Breast epithelium (tissue), 4 donors: Measurements from ENCODE around the gene COX7B. TPM values are rescaled to one million over a fixed set of nuclear protein-coding genes. Genes with fewer than 3 reads are reported as not detected.

Experiments used
- DNase-seq, 2 donors: peaks; one replicate each; pipeline ENCODE4 v3.0.0-alpha.2; 2019; ENCODE audit warnings: low spot score in 2 of 2
- H3K27ac ChIP-seq, 2 donors: fragments of 200-600 bp; sonication (generic) in 1 of 2; one replicate each; pipeline ENCODE4 v1.5.1; 2016 to 2019; ENCODE audit warnings: mild to moderate bottlenecking in 1 of 2
- H3K27me3 ChIP-seq, 2 donors: fragments of 200-600 bp; sonication (generic) in 1 of 2; one replicate each; pipeline versions ENCODE4 v1.5.1 to v1.6.0; 2017 to 2019; ENCODE audit warnings: control low read depth in 1 of 2, mild to moderate bottlenecking in 1 of 2
- H3K36me3 ChIP-seq: fragments of 200-600 bp; one replicate; pipeline ENCODE4 v1.5.1; 2019
- H3K4me1 ChIP-seq, 2 donors: fragments of 200-600 bp; sonication (generic); one replicate each; pipeline ENCODE4 v1.5.1; 2016 to 2019; ENCODE audit warnings: control low read depth in 1 of 2
- H3K4me3 ChIP-seq, 3 donors: fragments of 200-600 bp; sonication (generic); 1 replicate in 2 of 3; 2 replicates in 1 of 3; pipeline ENCODE4 v1.5.1; 2016 to 2019; ENCODE audit warnings: mild to moderate bottlenecking in 3 of 3, moderate library complexity in 2 of 3
- H3K9me3 ChIP-seq, 2 donors: fragments of 200-600 bp; sonication (generic) in 1 of 2; one replicate each; pipeline ENCODE4 v1.5.1; 2016 to 2019; ENCODE audit warnings: control low read depth in 1 of 2
- POLR2A ChIP-seq: fragments of 450-650 bp; IDR thresholded peaks from one replicate; pipeline ENCODE4 v1.6.1; 2016; ENCODE audit warnings: antibody characterized with exemption, mild to moderate bottlenecking, moderate library complexity
- POLR2AphosphoS5 ChIP-seq, 3 donors: sonication (generic); formaldehyde crosslinking; IDR thresholded peaks; one replicate each; pipeline ENCODE4 v1.6.1; 2017; ENCODE audit warnings: antibody characterized with exemption in 3 of 3
- intact Hi-C: fragments of 100-400 bp; cut with DNase I; formaldehyde crosslinking; loops from one replicate; pipeline ENCODE4 v1.15.1; 2023; ENCODE audit warnings: low total_unique reads
- total RNA-seq, 3 donors: library from RNA; depleted of rRNA; stranded (reverse); fragments of >200 nt; gene quantifications; one replicate each; pipeline ENCODE4 v1.1.0, GENCODE V29; 2016
- TF ChIP-seq, protein P1 (sequence below), 3 donors: fragments of 450-650 bp; IDR thresholded peaks; one replicate each; pipeline ENCODE4 v1.5.1; 2016 to 2017; ENCODE audit warnings: antibody characterized with exemption in 3 of 3, mild to moderate bottlenecking in 3 of 3, moderate library complexity in 3 of 3

Gene COX7B
- total RNA-seq, 3 donors from 2014 or later = 219 to 412 (median 261) TPM

DNA sequence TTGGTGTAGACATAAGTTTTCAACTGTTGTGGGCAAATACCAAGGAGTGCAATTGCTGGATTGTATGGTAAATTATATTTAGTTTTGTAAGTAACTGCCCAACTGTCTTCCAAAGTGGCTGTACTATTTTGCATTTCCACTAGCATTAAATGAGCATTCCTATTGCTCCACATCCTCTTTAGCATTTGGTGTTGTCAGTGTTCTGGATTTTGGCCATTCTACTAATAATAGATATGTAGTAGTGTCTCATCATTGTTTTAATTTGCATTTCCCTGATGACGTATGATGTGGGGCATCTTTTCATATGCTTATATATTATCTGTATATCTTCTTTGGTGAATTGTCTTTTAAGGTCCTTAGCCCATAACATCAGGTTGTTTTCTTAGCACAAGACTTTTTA, 52.9 kb downstream of the COX7B start:
- DNase-seq = no peak
- H3K9me3 ChIP-seq = no peaks in the 10 kb centered on the region
- intact Hi-C loops = no loop called here
- no peaks in the 10 kb centered on the region for H3K4me1 ChIP-seq
- H3K27ac ChIP-seq = no peak overlapping the region
- no peaks in the 10 kb centered on the region for H3K27me3 ChIP-seq
- TF ChIP-seq POLR2AphosphoS5 (IDR thresholded peaks at IDR 0.05) (no peak), POLR2A (no peak)
- TF ChIP-seq, protein P1, sequence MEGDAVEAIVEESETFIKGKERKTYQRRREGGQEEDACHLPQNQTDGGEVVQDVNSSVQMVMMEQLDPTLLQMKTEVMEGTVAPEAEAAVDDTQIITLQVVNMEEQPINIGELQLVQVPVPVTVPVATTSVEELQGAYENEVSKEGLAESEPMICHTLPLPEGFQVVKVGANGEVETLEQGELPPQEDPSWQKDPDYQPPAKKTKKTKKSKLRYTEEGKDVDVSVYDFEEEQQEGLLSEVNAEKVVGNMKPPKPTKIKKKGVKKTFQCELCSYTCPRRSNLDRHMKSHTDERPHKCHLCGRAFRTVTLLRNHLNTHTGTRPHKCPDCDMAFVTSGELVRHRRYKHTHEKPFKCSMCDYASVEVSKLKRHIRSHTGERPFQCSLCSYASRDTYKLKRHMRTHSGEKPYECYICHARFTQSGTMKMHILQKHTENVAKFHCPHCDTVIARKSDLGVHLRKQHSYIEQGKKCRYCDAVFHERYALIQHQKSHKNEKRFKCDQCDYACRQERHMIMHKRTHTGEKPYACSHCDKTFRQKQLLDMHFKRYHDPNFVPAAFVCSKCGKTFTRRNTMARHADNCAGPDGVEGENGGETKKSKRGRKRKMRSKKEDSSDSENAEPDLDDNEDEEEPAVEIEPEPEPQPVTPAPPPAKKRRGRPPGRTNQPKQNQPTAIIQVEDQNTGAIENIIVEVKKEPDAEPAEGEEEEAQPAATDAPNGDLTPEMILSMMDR (IDR thresholded peaks at IDR 0.05) = no peak
- no peak overlapping the region for H3K4me3 ChIP-seq
- H3K36me3 ChIP-seq = no peaks in the 10 kb centered on the region

DNA sequence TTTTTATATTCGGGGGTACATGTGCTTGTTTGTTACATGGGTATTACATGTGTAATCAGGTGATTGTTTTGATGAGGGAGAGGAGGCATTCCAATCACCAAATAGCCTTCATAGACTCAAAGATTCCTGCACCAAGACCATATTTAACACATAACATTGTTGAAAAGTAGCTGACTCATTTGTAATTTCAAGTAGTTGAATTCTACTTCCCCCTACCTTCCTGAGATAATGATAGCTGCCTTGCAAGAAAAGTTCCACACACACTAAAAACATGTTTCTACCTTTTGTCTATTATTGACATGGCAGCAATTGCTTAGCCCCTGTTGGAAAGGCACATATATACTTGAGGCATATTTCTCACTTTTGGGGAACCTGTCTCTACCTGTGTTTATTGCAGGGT, 54.0 kb downstream of the COX7B start:
- Histone ChIP-seq H3K9me3 (peaks cover 4% of the 10 kb centered on the region in 2 donors), H3K27me3 (no peaks in the 10 kb centered on the region), H3K4me3 (no peak overlapping the region), H3K4me1 (no peaks in the 10 kb centered on the region), H3K27ac (no peak overlapping the region), H3K36me3 (no peaks in the 10 kb centered on the region)
- intact Hi-C loops = no loop called here
- TF ChIP-seq POLR2A = no peak
- TF ChIP-seq POLR2AphosphoS5 (IDR thresholded peaks at IDR 0.05) = no peak
- TF ChIP-seq, protein P1 (IDR thresholded peaks at IDR 0.05) = no peak
- DNase-seq = no peak

GRCh38 chrX:77953708-77954107, 54.4 kb downstream of the COX7B start:
- peaks cover 5 to 8% of the 10 kb centered on the region in 2 donors for H3K9me3 ChIP-seq
- no peaks in the 10 kb centered on the region for H3K36me3 ChIP-seq
- TF ChIP-seq POLR2AphosphoS5 (IDR thresholded peaks at IDR 0.05) (no peak), POLR2A (no peak)
- TF ChIP-seq, protein P1 (IDR thresholded peaks at IDR 0.05) = no peak
- no peaks in the 10 kb centered on the region for H3K27me3 ChIP-seq
- H3K4me3 ChIP-seq = no peak overlapping the region
- DNase-seq = no peak
- no peak overlapping the region for H3K27ac ChIP-seq
- intact Hi-C loops = no loop called here
- H3K4me1 ChIP-seq = no peaks in the 10 kb centered on the region

Other genes starting within 250 kb of the COX7B start
- gene ATRX, start 113.3 kb upstream of the COX7B start, total RNA-seq = 100 to 1,000 TPM in 2 of 3 donors, 10 to 100 TPM in 1; 87.1 to 137 (median 125) TPM
- 10 to 100 TPM; 38.4 to 55.9 (median 54.7) TPM for gene MAGT1, start 4.0 kb upstream of the COX7B start, total RNA-seq
- 10 to 100 TPM in 2 of 3 donors, 1 to 10 TPM in 1; 9.4 to 23.7 (median 16.4) TPM for gene ATP7A, start 11.2 kb downstream of the COX7B start, total RNA-seq
- gene PGAM4, start 70.2 kb downstream of the COX7B start, total RNA-seq = not detected
- gene PGK1, start 204.8 kb downstream of the COX7B start, total RNA-seq = 100 to 1,000 TPM; 122 to 149 (median 126) TPM
- 10 to 100 TPM; 24.8 to 40.8 (median 25.2) TPM for gene TAF9B, start 240.2 kb downstream of the COX7B start, total RNA-seq